Fibroblast of villous mesenchyme (primary cell): Measurements from ENCODE around the gene TNS3. TPM values are rescaled to one million over a fixed set of nuclear protein-coding genes. Genes with fewer than 3 reads are reported as not detected.

Source experiments
- DNase-seq: peaks from one replicate; pipeline ENCODE4 v3.0.0-alpha.2; 2010; ENCODE audit warnings: low read depth
- H3K4me3 ChIP-seq: 2 replicates; pipeline ENCODE4 v1.5.1; 2011; ENCODE audit warnings: low read depth, mild to moderate bottlenecking, low read length
- CTCF ChIP-seq: IDR thresholded peaks from 2 replicates; pipeline ENCODE4 v1.5.1; 2012; ENCODE audit warnings: low read depth, mild to moderate bottlenecking, low read length; ENCODE audit not compliant: insufficient read depth
- total RNA-seq: library from RNA; depleted of rRNA; stranded (reverse); fragments of >200 nt; gene quantifications from 2 replicates; pipeline ENCODE4 v1.2.3, GENCODE V29; 2012

Gene TNS3
- total RNA-seq, 1 donor, result 202 TPM

- H3K4me3 ChIP-seq, result no peak overlapping the region
- DNase-seq, result peak; percentile 72
- no peak for TF ChIP-seq CTCF
Observed at GRCh38 chr7:47485640-47486435, 96.1 kb downstream of the TNS3 start.

GRCh38 chr7:47484923-47485639 is 96.8 kb downstream of the TNS3 start:
- DNase-seq, result no peak
- TF ChIP-seq CTCF, result no peak

GRCh38 chr7:47484457-47484856 is 97.5 kb downstream of the TNS3 start:
- H3K4me3 ChIP-seq, result no peak overlapping the region
- DNase-seq, result no peak
- TF ChIP-seq CTCF, result no peak

More at GRCh38 chr7:47484923-47485639, 96.8 kb downstream of the TNS3 start:
- H3K4me3 ChIP-seq, result no peak overlapping the region

- peak; percentile 75 for DNase-seq
- no peak overlapping the region for H3K4me3 ChIP-seq
- peak; percentile 41 for TF ChIP-seq CTCF
Observed at GRCh38 chr7:47483604-47484273, 98.2 kb downstream of the TNS3 start.

- H3K4me3 ChIP-seq, result peak overlapping the region; percentile 24
- DNase-seq, result peak; percentile 98
- TF ChIP-seq CTCF, result no peak
Observed at GRCh38 chr7:47482013-47482875, 99.7 kb downstream of the TNS3 start.

GRCh38 chr7:47481541-47482012 is 100.3 kb downstream of the TNS3 start:
- no peak for DNase-seq
- peak overlapping the region; percentile 24 for H3K4me3 ChIP-seq
- no peak for TF ChIP-seq CTCF
